Measurements from ENCODE around the gene PAMR1. TPM values are rescaled to one million over a fixed set of nuclear protein-coding genes. Genes with fewer than 3 reads are reported as not detected.

Gene PAMR1
- total and polyA plus RNA-seq, 2 experiments from 2014 or later = 119 to 151 TPM

GRCh38 chr11:35414311-35414710 lies 111.1 kb downstream of the PAMR1 start:
- WGBS, 2 experiments (ENCODE audit: low coverage in 1 of 2, low lambda C conversion rate in 2 of 2, missing lambda C conversion rate in 2 of 2) = 51 to 58% methylated on average over 6 of the region's 6 CpGs
- H2AFZ ChIP-seq = no peak overlapping the region
- no peak overlapping the region for H3K4me3 ChIP-seq
- no peaks in the 10 kb centered on the region for H3K9me3 ChIP-seq (ENCODE audit: low read depth)
- H3K9me2 ChIP-seq (ENCODE audit: insufficient read depth) = no peaks in the 10 kb centered on the region
- no peaks in the 10 kb centered on the region for H3K27me3 ChIP-seq (replicated peaks; ENCODE audit: insufficient read depth)
- no peaks in the 10 kb centered on the region for H3K4me1 ChIP-seq (ENCODE audit: insufficient read depth)
- no peaks in the 10 kb centered on the region for H3K36me3 ChIP-seq (ENCODE audit: low read depth)
- no peaks in the 10 kb centered on the region for H3K79me2 ChIP-seq (ENCODE audit: insufficient read depth)
- no peaks in the 10 kb centered on the region for H3F3A ChIP-seq (ENCODE audit: insufficient read depth)
- H4K20me1 ChIP-seq (ENCODE audit: insufficient read depth) = no peaks in the 10 kb centered on the region
- TF ChIP-seq EZH2 (IDR thresholded peaks at IDR 0.05; ENCODE audit: insufficient read depth, poor library complexity, severe bottlenecking) (no peak), EZH2phosphoT487 (IDR thresholded peaks at IDR 0.05; ENCODE audit: insufficient read depth, low read depth) (no peak)
- no peak overlapping the region for H3K27ac ChIP-seq
- H3K9ac ChIP-seq = no peak overlapping the region
- no peak for DNase-seq
- in situ Hi-C loops (cut with MboI) = loop anchor here (10.0 to 25.0 kb wide), 2 partner anchors 490 to 827 kb away; no protein-coding TSS in a partner anchor
- H3K4me2 ChIP-seq (ENCODE audit: unreplicated experiment) = no peak overlapping the region

GRCh38 chr11:35413598-35413997 lies 111.8 kb downstream of the PAMR1 start:
- H3K9me3 ChIP-seq (ENCODE audit: low read depth) = no peaks in the 10 kb centered on the region
- H3K4me2 ChIP-seq (ENCODE audit: unreplicated experiment) = no peak overlapping the region
- in situ Hi-C loops (cut with MboI) = loop anchor here (10.0 to 25.0 kb wide), 2 partner anchors 489 to 826 kb away; no protein-coding TSS in a partner anchor
- no peaks in the 10 kb centered on the region for H3K4me1 ChIP-seq (ENCODE audit: insufficient read depth)
- H3K9me2 ChIP-seq (ENCODE audit: insufficient read depth) = no peaks in the 10 kb centered on the region
- H3K27me3 ChIP-seq (replicated peaks; ENCODE audit: insufficient read depth) = no peaks in the 10 kb centered on the region
- H3K9ac ChIP-seq = no peak overlapping the region
- H3K27ac ChIP-seq = no peak overlapping the region
- no peak overlapping the region for H3K4me3 ChIP-seq
- H3K36me3 ChIP-seq (ENCODE audit: low read depth) = no peaks in the 10 kb centered on the region
- no peak overlapping the region for H2AFZ ChIP-seq
- no peak for TF ChIP-seq EZH2 (IDR thresholded peaks at IDR 0.05; ENCODE audit: insufficient read depth, poor library complexity, severe bottlenecking)
- TF ChIP-seq EZH2phosphoT487 (IDR thresholded peaks at IDR 0.05; ENCODE audit: insufficient read depth, low read depth) = no peak
- no peak for DNase-seq
- no peaks in the 10 kb centered on the region for H3K79me2 ChIP-seq (ENCODE audit: insufficient read depth)
- no peaks in the 10 kb centered on the region for H4K20me1 ChIP-seq (ENCODE audit: insufficient read depth)
- H3F3A ChIP-seq (ENCODE audit: insufficient read depth) = no peaks in the 10 kb centered on the region
- 84 to 85% methylated on average over 3 of the region's 3 CpGs for WGBS, 2 experiments (ENCODE audit: low coverage in 1 of 2, low lambda C conversion rate in 2 of 2, missing lambda C conversion rate in 2 of 2)

GRCh38 chr11:35412285-35412684 lies 113.1 kb downstream of the PAMR1 start:
- no peak overlapping the region for H3K4me2 ChIP-seq (ENCODE audit: unreplicated experiment)
- DNase-seq = peak; percentile 39
- in situ Hi-C loops (cut with MboI) = loop anchor here (10.0 to 25.0 kb wide), 2 partner anchors 487 to 825 kb away; no protein-coding TSS in a partner anchor

GRCh38 chr11:35407041-35407440 lies 118.4 kb downstream of the PAMR1 start:
- Histone ChIP-seq H3K9ac (no peak overlapping the region), H2AFZ (no peak overlapping the region), H3K9me2 (ENCODE audit: insufficient read depth) (no peaks in the 10 kb centered on the region), H3K9me3 (ENCODE audit: low read depth) (no peaks in the 10 kb centered on the region), H3F3A (ENCODE audit: insufficient read depth) (no peaks in the 10 kb centered on the region; the same call in 1 of the 2 replicates), H3K4me1 (ENCODE audit: insufficient read depth) (no peaks in the 10 kb centered on the region), H3K36me3 (ENCODE audit: low read depth) (no peaks in the 10 kb centered on the region), H4K20me1 (ENCODE audit: insufficient read depth) (no peaks in the 10 kb centered on the region), H3K27ac (no peak overlapping the region), H3K4me3 (no peak overlapping the region), H3K4me2 (ENCODE audit: unreplicated experiment) (no peak overlapping the region), H3K27me3 (replicated peaks; ENCODE audit: insufficient read depth) (no peaks in the 10 kb centered on the region), H3K79me2 (ENCODE audit: insufficient read depth) (no peaks in the 10 kb centered on the region)
- 88 to 95% methylated on average over 1 of the region's 1 CpG for WGBS, 2 experiments (ENCODE audit: low coverage in 1 of 2, low lambda C conversion rate in 2 of 2, missing lambda C conversion rate in 2 of 2)
- TF ChIP-seq EZH2 (IDR thresholded peaks at IDR 0.05; ENCODE audit: insufficient read depth, poor library complexity, severe bottlenecking) (no peak), EZH2phosphoT487 (IDR thresholded peaks at IDR 0.05; ENCODE audit: insufficient read depth, low read depth) (no peak)
- no peak for DNase-seq
- in situ Hi-C loops (cut with MboI) = loop anchor here (25.0 kb wide), 1 partner anchor 820 kb away; no protein-coding TSS in a partner anchor

More at GRCh38 chr11:35412285-35412684, 113.1 kb downstream of the PAMR1 start:
- Histone ChIP-seq H4K20me1 (ENCODE audit: insufficient read depth) (no peaks in the 10 kb centered on the region), H2AFZ (no peak overlapping the region), H3K9me2 (ENCODE audit: insufficient read depth) (no peaks in the 10 kb centered on the region), H3K79me2 (ENCODE audit: insufficient read depth) (no peaks in the 10 kb centered on the region), H3F3A (ENCODE audit: insufficient read depth) (no peaks in the 10 kb centered on the region), H3K9me3 (ENCODE audit: low read depth) (no peaks in the 10 kb centered on the region), H3K36me3 (ENCODE audit: low read depth) (no peaks in the 10 kb centered on the region), H3K9ac (no peak overlapping the region), H3K27me3 (replicated peaks; ENCODE audit: insufficient read depth) (no peaks in the 10 kb centered on the region), H3K4me1 (ENCODE audit: insufficient read depth) (no peaks in the 10 kb centered on the region), H3K27ac (no peak overlapping the region), H3K4me3 (no peak overlapping the region)
- TF ChIP-seq EZH2 (IDR thresholded peaks at IDR 0.05; ENCODE audit: insufficient read depth, poor library complexity, severe bottlenecking) = no peak
- TF ChIP-seq EZH2phosphoT487 (IDR thresholded peaks at IDR 0.05; ENCODE audit: insufficient read depth, low read depth) = no peak
- 48 to 55% methylated on average over 2 of the region's 2 CpGs for WGBS, 2 experiments (ENCODE audit: low coverage in 1 of 2, low lambda C conversion rate in 2 of 2, missing lambda C conversion rate in 2 of 2)
